Activated naive CD4-positive, alpha-beta T cell treated with anti-CD3 and anti-CD28 coated beads, Interleukin-2, amount 10 ng/mL, durations not matched to agents 7 days and 5 days (primary cell): Measurements from ENCODE around the gene WDR4.
"Not testable (repeated sequence)": the region's sequence is repeated elsewhere in the genome, so short reads cannot be mapped to it uniquely, and the experiment has no call there.

Experiments
- CTCF ChIA-PET: fragments of 350-600 bp; sonication (Branson Sonifier 250); formaldehyde crosslinking; loops from one replicate; lab custom pipeline; 2021; ENCODE audit warnings: antibody characterized with exemption; lab: Charles Lee
- DNase-seq: peaks from one replicate; pipeline ENCODE4 v3.0.0-alpha.2; 2020
- H3K27ac Mint-ChIP-seq: one replicate; pipeline ENCODE4 v1.8.0; 2021; ENCODE audit warnings: mild to moderate bottlenecking, moderate library complexity, mixed read lengths
- H3K27me3 Mint-ChIP-seq: one replicate; pipeline ENCODE4 v1.8.0; 2021; ENCODE audit warnings: mild to moderate bottlenecking, mixed read lengths
- H3K36me3 Mint-ChIP-seq: one replicate; pipeline ENCODE4 v1.8.0; 2021; ENCODE audit warnings: mixed read lengths
- H3K4me1 Mint-ChIP-seq: one replicate; pipeline ENCODE4 v1.8.0; 2021; ENCODE audit warnings: mixed read lengths
- H3K4me3 Mint-ChIP-seq: one replicate; pipeline ENCODE4 v1.8.0; 2021; ENCODE audit warnings: mild to moderate bottlenecking, moderate library complexity, mixed read lengths
- H3K9me3 Mint-ChIP-seq: one replicate; pipeline ENCODE4 v1.8.0; 2021; ENCODE audit warnings: mixed read lengths

WDR4 gene

GRCh38 chr21:42833859-42834725, 45.2 kb downstream of the WDR4 start:
- H3K27me3 Mint-ChIP-seq, result peaks cover 30% of the 10 kb centered on the region
- DNase-seq, result no peak

GRCh38 chr21:42833439-42833815, 45.9 kb downstream of the WDR4 start:
- CTCF ChIA-PET, result interaction anchor here (1.1 to 2.6 kb wide), 3 partner anchors 11 to 240 kb away, joined by 3 to 15 read pairs (median 3); no protein-coding TSS in a partner anchor
- H3K36me3 Mint-ChIP-seq, result no peaks in the 10 kb centered on the region
- peak; percentile 77 for DNase-seq
- peak overlapping the region; percentile 10 for H3K4me3 Mint-ChIP-seq
- H3K27ac Mint-ChIP-seq, result peak overlapping the region; percentile 68
- no peaks in the 10 kb centered on the region for H3K9me3 Mint-ChIP-seq
- H3K4me1 Mint-ChIP-seq, result peaks cover 31% of the 10 kb centered on the region
- peaks cover 35% of the 10 kb centered on the region for H3K27me3 Mint-ChIP-seq

More at GRCh38 chr21:42833859-42834725, 45.2 kb downstream of the WDR4 start:
- CTCF ChIA-PET, result interaction anchor here (1.1 to 2.6 kb wide), 3 partner anchors 10 to 241 kb away, joined by 3 to 15 read pairs (median 4); no protein-coding TSS in a partner anchor
- Mint-ChIP-seq H3K36me3 (no peaks in the 10 kb centered on the region), H3K27ac (no peak overlapping the region), H3K4me1 (peaks cover 31% of the 10 kb centered on the region), H3K4me3 (no peak overlapping the region), H3K9me3 (no peaks in the 10 kb centered on the region)

GRCh38 chr21:42832321-42832630, 47.1 kb downstream of the WDR4 start:
- H3K27ac Mint-ChIP-seq, H3K4me3 Mint-ChIP-seq, DNase-seq, H3K36me3 Mint-ChIP-seq, H3K9me3 Mint-ChIP-seq: not testable (repeated sequence)
- H3K27me3 Mint-ChIP-seq, result peaks cover 40% of the 10 kb centered on the region
- H3K4me1 Mint-ChIP-seq, result peaks cover 31% of the 10 kb centered on the region
- CTCF ChIA-PET, result interaction anchor here (1.5 to 2.6 kb wide), 2 partner anchors 12 to 239 kb away, joined by 3 to 15 read pairs; no protein-coding TSS in a partner anchor

- H3K9me3 Mint-ChIP-seq, result no peaks in the 10 kb centered on the region
- H3K27ac Mint-ChIP-seq, result peak overlapping the region; percentile 61
- peaks cover 31% of the 10 kb centered on the region for H3K4me1 Mint-ChIP-seq
- CTCF ChIA-PET, result interaction anchor here (0.6 to 0.7 kb wide), 2 partner anchors 83 to 238 kb away, joined by 3 to 4 read pairs; no protein-coding TSS in a partner anchor
- no peaks in the 10 kb centered on the region for H3K36me3 Mint-ChIP-seq
- no peak overlapping the region for H3K4me3 Mint-ChIP-seq
- peaks cover 52% of the 10 kb centered on the region for H3K27me3 Mint-ChIP-seq
- peak; percentile 44 for DNase-seq
Measured at GRCh38 chr21:42830456-42831455, 48.6 kb downstream of the WDR4 start.

- CTCF ChIA-PET, result interaction anchor here (0.7 kb wide), 1 partner anchor 237 kb away, joined by 3 read pairs; no protein-coding TSS in a partner anchor
- H3K27ac Mint-ChIP-seq, result no peak overlapping the region
Measured at GRCh38 chr21:42829954-42830353, 49.4 kb downstream of the WDR4 start.

GRCh38 chr21:42829417-42829816, 49.9 kb downstream of the WDR4 start:
- Mint-ChIP-seq H3K9me3 (no peaks in the 10 kb centered on the region), H3K4me1 (peaks cover 31% of the 10 kb centered on the region), H3K36me3 (no peaks in the 10 kb centered on the region), H3K27me3 (peaks cover 66% of the 10 kb centered on the region), H3K27ac (no peak overlapping the region), H3K4me3 (no peak overlapping the region)
- no peak for DNase-seq
- CTCF ChIA-PET, result no interaction called here

More at GRCh38 chr21:42829954-42830353, 49.4 kb downstream of the WDR4 start:
- Mint-ChIP-seq H3K4me1 (peaks cover 31% of the 10 kb centered on the region), H3K4me3 (no peak overlapping the region), H3K9me3 (no peaks in the 10 kb centered on the region), H3K27me3 (peaks cover 60% of the 10 kb centered on the region), H3K36me3 (no peaks in the 10 kb centered on the region)
- DNase-seq, result no peak

- peaks cover 67% of the 10 kb centered on the region for H3K27me3 Mint-ChIP-seq
- no peaks in the 10 kb centered on the region for H3K36me3 Mint-ChIP-seq
- peaks cover 20% of the 10 kb centered on the region for H3K4me1 Mint-ChIP-seq
- CTCF ChIA-PET, result interaction anchor here (1.5 kb wide), 1 partner anchor 234 kb away, joined by 3 read pairs; no protein-coding TSS in a partner anchor
- no peak for DNase-seq
- no peaks in the 10 kb centered on the region for H3K9me3 Mint-ChIP-seq
- H3K4me3 Mint-ChIP-seq, result no peak overlapping the region
- no peak overlapping the region for H3K27ac Mint-ChIP-seq
Measured at GRCh38 chr21:42827588-42827987, 51.8 kb downstream of the WDR4 start.

- CTCF ChIA-PET, result interaction anchor here (1.1 to 4.9 kb wide), 2 partner anchors 177 to 227 kb away, joined by 4 to 33 read pairs; no protein-coding TSS in a partner anchor
Measured at GRCh38 chr21:42820616-42821465, 58.5 kb downstream of the WDR4 start.

GRCh38 chr21:42819861-42820615, 59.3 kb downstream of the WDR4 start:
- Mint-ChIP-seq H3K27me3 (peaks cover 38% of the 10 kb centered on the region), H3K36me3 (peaks cover 3% of the 10 kb centered on the region), H3K4me3 (no peak overlapping the region), H3K9me3 (peaks cover 3% of the 10 kb centered on the region), H3K4me1 (no peaks in the 10 kb centered on the region), H3K27ac (no peak overlapping the region)
- no peak for DNase-seq
- CTCF ChIA-PET, result interaction anchor here (4.9 kb wide), 1 partner anchor 226 kb away, joined by 33 read pairs; no protein-coding TSS in a partner anchor

More at GRCh38 chr21:42820616-42821465, 58.5 kb downstream of the WDR4 start:
- Mint-ChIP-seq H3K9me3 (peaks cover 3% of the 10 kb centered on the region), H3K27ac (no peak overlapping the region), H3K27me3 (peaks cover 46% of the 10 kb centered on the region), H3K4me1 (no peaks in the 10 kb centered on the region), H3K36me3 (peaks cover 2% of the 10 kb centered on the region), H3K4me3 (no peak overlapping the region)
- DNase-seq, result no peak

- H3K4me3 Mint-ChIP-seq, result no peak overlapping the region
- no peak overlapping the region for H3K27ac Mint-ChIP-seq
- H3K9me3 Mint-ChIP-seq, result peaks cover 8% of the 10 kb centered on the region
- peaks cover 27% of the 10 kb centered on the region for H3K27me3 Mint-ChIP-seq
- peak; percentile 72 for DNase-seq
- H3K36me3 Mint-ChIP-seq, result peaks cover 5% of the 10 kb centered on the region
- CTCF ChIA-PET, result interaction anchor here (0.7 to 4.9 kb wide), 5 partner anchors 27 to 228 kb away, joined by 3 to 33 read pairs (median 4); partner anchors contain the start of gene PDE9A
- no peaks in the 10 kb centered on the region for H3K4me1 Mint-ChIP-seq
Measured at GRCh38 chr21:42818328-42818749, 61.0 kb downstream of the WDR4 start.

GRCh38 chr21:42815217-42815616, 64.1 kb downstream of the WDR4 start:
- CTCF ChIA-PET, result interaction anchor here (1.1 kb wide), 1 partner anchor 222 kb away, joined by 4 read pairs; no protein-coding TSS in a partner anchor
- Mint-ChIP-seq H3K27me3 (peaks cover 20% of the 10 kb centered on the region), H3K4me1 (no peaks in the 10 kb centered on the region)

GRCh38 chr21:42812528-42813241, 66.7 kb downstream of the WDR4 start:
- peaks cover 19% of the 10 kb centered on the region for H3K27me3 Mint-ChIP-seq
- H3K9me3 Mint-ChIP-seq, H3K27ac Mint-ChIP-seq, H3K4me1 Mint-ChIP-seq, CTCF ChIA-PET, DNase-seq, H3K36me3 Mint-ChIP-seq, H3K4me3 Mint-ChIP-seq: not testable (repeated sequence)

More at GRCh38 chr21:42815217-42815616, 64.1 kb downstream of the WDR4 start:
- peaks cover 8% of the 10 kb centered on the region for H3K9me3 Mint-ChIP-seq
- peaks cover 5% of the 10 kb centered on the region for H3K36me3 Mint-ChIP-seq
- DNase-seq, result no peak
- H3K27ac Mint-ChIP-seq, result no peak overlapping the region
- H3K4me3 Mint-ChIP-seq, result no peak overlapping the region
